ENCODE measurements around the gene MEOX1.
"Not testable (repeated sequence)": the region's sequence is repeated elsewhere in the genome, so short reads cannot be mapped to it uniquely, and the experiment has no call there.

The MEOX1 gene

DNA sequence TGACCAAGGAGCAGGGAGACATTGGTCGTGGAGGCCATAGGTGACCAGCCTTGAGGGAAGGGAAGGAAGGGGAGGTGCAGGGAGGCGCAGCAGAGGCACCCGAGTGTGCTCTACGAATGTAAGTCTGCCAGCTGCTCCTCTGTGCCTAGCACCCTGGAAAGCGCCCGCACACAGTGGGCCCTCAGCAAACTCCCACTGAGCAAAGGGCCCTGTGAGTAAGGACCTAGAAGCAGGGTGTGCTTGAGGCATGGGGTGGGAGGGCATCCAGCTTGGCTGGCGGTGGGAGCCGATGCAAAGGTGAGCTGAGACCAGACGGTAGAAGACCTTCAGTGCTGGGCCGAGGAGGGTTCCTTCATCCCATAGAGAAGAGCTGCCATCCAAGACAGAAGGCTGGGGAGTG lies 36.2 kb upstream of the MEOX1 start:
- Histone ChIP-seq H3K4me3 (ENCODE audit: low read depth in 1 of 2, low read length in 2 of 2) (no peak overlapping the region), H3K27me3 (ENCODE audit: control insufficient read depth in 1 of 2, insufficient read depth in 2 of 2, low read length in 2 of 2) (peaks cover 0 to 4% of the 10 kb centered on the region in 2 donors), H3K36me3 (ENCODE audit: control insufficient read depth in 1 of 2, insufficient read depth in 2 of 2, low read length in 2 of 2) (no peaks in the 10 kb centered on the region), H3K27ac (ENCODE audit: low read depth, low read length) (no peak overlapping the region), H3K4me1 (ENCODE audit: control insufficient read depth in 1 of 2, insufficient read depth in 2 of 2, low read length in 2 of 2) (peaks cover 0 to 3% of the 10 kb centered on the region in 2 donors), H3K9me3 (ENCODE audit: control insufficient read depth in 1 of 2, low read length in 2 of 2) (peaks cover 0 to 2% of the 10 kb centered on the region in 2 donors), H3K9ac (ENCODE audit: low read depth in 1 of 2, low read length in 2 of 2) (no peak overlapping the region)

- H3K4me3 ChIP-seq (ENCODE audit: low read depth in 1 of 2, low read length in 2 of 2) = no peak overlapping the region
- H3K27ac ChIP-seq (ENCODE audit: low read depth, low read length) = no peak overlapping the region
- peaks cover 0 to 4% of the 10 kb centered on the region in 2 donors for H3K27me3 ChIP-seq (ENCODE audit: control insufficient read depth in 1 of 2, insufficient read depth in 2 of 2, low read length in 2 of 2)
- no peaks in the 10 kb centered on the region for H3K9me3 ChIP-seq (ENCODE audit: control insufficient read depth in 1 of 2, low read length in 2 of 2)
- H3K9ac ChIP-seq (ENCODE audit: low read depth in 1 of 2, low read length in 2 of 2) = no peak overlapping the region
- H3K4me1 ChIP-seq (ENCODE audit: control insufficient read depth in 1 of 2, insufficient read depth in 2 of 2, low read length in 2 of 2) = peaks cover 0 to 3% of the 10 kb centered on the region in 2 donors
- no peaks in the 10 kb centered on the region for H3K36me3 ChIP-seq (ENCODE audit: control insufficient read depth in 1 of 2, insufficient read depth in 2 of 2, low read length in 2 of 2)
These were observed 35.2 kb upstream of the MEOX1 start for GRCh38 chr17:43696891-43697290.

GRCh38 chr17:43695970-43696865 lies 34.5 kb upstream of the MEOX1 start:
- Histone ChIP-seq H3K9ac (ENCODE audit: low read depth in 1 of 2, low read length in 2 of 2) (no peak overlapping the region), H3K27ac (ENCODE audit: low read depth, low read length) (no peak overlapping the region)

GRCh38 chr17:43694081-43694870 lies 32.6 kb upstream of the MEOX1 start:
- Histone ChIP-seq H3K36me3 (ENCODE audit: control insufficient read depth in 1 of 2, insufficient read depth in 2 of 2, low read length in 2 of 2) (no peaks in the 10 kb centered on the region), H3K4me3 (ENCODE audit: low read depth in 1 of 2, low read length in 2 of 2) (no peak overlapping the region), H3K27ac (ENCODE audit: low read depth, low read length) (no peak overlapping the region), H3K4me1 (ENCODE audit: control insufficient read depth in 1 of 2, insufficient read depth in 2 of 2, low read length in 2 of 2) (peaks cover 0 to 3% of the 10 kb centered on the region in 2 donors), H3K9ac (ENCODE audit: low read depth in 1 of 2, low read length in 2 of 2) (no peak overlapping the region), H3K27me3 (ENCODE audit: control insufficient read depth in 1 of 2, insufficient read depth in 2 of 2, low read length in 2 of 2) (no peaks in the 10 kb centered on the region), H3K9me3 (ENCODE audit: control insufficient read depth in 1 of 2, low read length in 2 of 2) (no peaks in the 10 kb centered on the region)

More at GRCh38 chr17:43695970-43696865, 34.5 kb upstream of the MEOX1 start:
- Histone ChIP-seq H3K4me1 (ENCODE audit: control insufficient read depth in 1 of 2, insufficient read depth in 2 of 2, low read length in 2 of 2) (peaks cover 0 to 3% of the 10 kb centered on the region in 2 donors), H3K4me3 (ENCODE audit: low read depth in 1 of 2, low read length in 2 of 2) (no peak overlapping the region), H3K27me3 (ENCODE audit: control insufficient read depth in 1 of 2, insufficient read depth in 2 of 2, low read length in 2 of 2) (peaks cover 0 to 4% of the 10 kb centered on the region in 2 donors), H3K36me3 (ENCODE audit: control insufficient read depth in 1 of 2, insufficient read depth in 2 of 2, low read length in 2 of 2) (no peaks in the 10 kb centered on the region), H3K9me3 (ENCODE audit: control insufficient read depth in 1 of 2, low read length in 2 of 2) (no peaks in the 10 kb centered on the region)

DNA sequence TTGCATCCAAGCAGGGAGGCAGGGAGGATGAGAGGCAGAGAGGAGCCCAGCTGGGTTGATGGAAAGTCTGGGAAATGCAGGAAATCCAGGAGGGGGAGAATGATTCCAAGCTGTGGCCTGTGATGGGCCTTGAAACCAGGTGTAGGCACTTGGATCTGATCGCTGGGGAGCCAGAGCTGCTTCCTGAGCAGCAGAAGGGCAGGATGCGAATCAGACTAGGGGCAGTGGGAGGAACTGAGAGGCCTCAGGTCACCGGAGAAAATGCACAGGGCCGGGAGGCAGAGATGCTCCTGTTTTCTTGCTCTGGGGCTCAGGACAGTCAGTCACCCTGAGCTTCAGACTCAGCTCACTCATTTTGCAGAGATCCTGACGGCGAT lies 29.6 kb upstream of the MEOX1 start:
- peaks cover 0 to 2% of the 10 kb centered on the region in 2 donors for H3K4me1 ChIP-seq (ENCODE audit: control insufficient read depth in 1 of 2, insufficient read depth in 2 of 2, low read length in 2 of 2)
- no peaks in the 10 kb centered on the region for H3K9me3 ChIP-seq (ENCODE audit: control insufficient read depth in 1 of 2, low read length in 2 of 2)
- H3K27ac ChIP-seq (ENCODE audit: low read depth, low read length) = no peak overlapping the region
- H3K27me3 ChIP-seq (ENCODE audit: control insufficient read depth in 1 of 2, insufficient read depth in 2 of 2, low read length in 2 of 2) = no peaks in the 10 kb centered on the region
- no peak overlapping the region for H3K9ac ChIP-seq (ENCODE audit: low read depth in 1 of 2, low read length in 2 of 2)
- H3K4me3 ChIP-seq (ENCODE audit: low read depth in 1 of 2, low read length in 2 of 2) = no peak overlapping the region
- no peaks in the 10 kb centered on the region for H3K36me3 ChIP-seq (ENCODE audit: control insufficient read depth in 1 of 2, insufficient read depth in 2 of 2, low read length in 2 of 2)

- no peak overlapping the region for H3K4me3 ChIP-seq (ENCODE audit: low read depth in 1 of 2, low read length in 2 of 2)
- no peaks in the 10 kb centered on the region for H3K27me3 ChIP-seq (ENCODE audit: control insufficient read depth in 1 of 2, insufficient read depth in 2 of 2, low read length in 2 of 2)
- no peaks in the 10 kb centered on the region for H3K4me1 ChIP-seq (ENCODE audit: control insufficient read depth in 1 of 2, insufficient read depth in 2 of 2, low read length in 2 of 2)
- no peaks in the 10 kb centered on the region for H3K36me3 ChIP-seq (ENCODE audit: control insufficient read depth in 1 of 2, insufficient read depth in 2 of 2, low read length in 2 of 2)
- no peak overlapping the region for H3K27ac ChIP-seq (ENCODE audit: low read depth, low read length)
- no peaks in the 10 kb centered on the region for H3K9me3 ChIP-seq (ENCODE audit: control insufficient read depth in 1 of 2, low read length in 2 of 2)
- no peak overlapping the region for H3K9ac ChIP-seq (ENCODE audit: low read depth in 1 of 2, low read length in 2 of 2)
These were observed 29.0 kb upstream of the MEOX1 start for GRCh38 chr17:43690624-43691316.

- Histone ChIP-seq H3K4me1 (ENCODE audit: control insufficient read depth in 1 of 2, insufficient read depth in 2 of 2, low read length in 2 of 2) (peaks cover 4% of the 10 kb centered on the region in 2 donors), H3K27me3 (ENCODE audit: control insufficient read depth in 1 of 2, insufficient read depth in 2 of 2, low read length in 2 of 2) (no peaks in the 10 kb centered on the region), H3K36me3 (ENCODE audit: control insufficient read depth in 1 of 2, insufficient read depth in 2 of 2, low read length in 2 of 2) (no peaks in the 10 kb centered on the region), H3K9me3 (ENCODE audit: control insufficient read depth in 1 of 2, low read length in 2 of 2) (no peaks in the 10 kb centered on the region), H3K27ac (ENCODE audit: low read depth, low read length) (no peak overlapping the region), H3K9ac (ENCODE audit: low read depth in 1 of 2, low read length in 2 of 2) (no peak overlapping the region), H3K4me3 (ENCODE audit: low read depth in 1 of 2, low read length in 2 of 2) (no peak overlapping the region)
These were observed 28.1 kb upstream of the MEOX1 start for GRCh38 chr17:43689814-43690213.

- Histone ChIP-seq H3K9ac (ENCODE audit: low read depth in 1 of 2, low read length in 2 of 2) (no peak overlapping the region), H3K36me3 (ENCODE audit: control insufficient read depth in 1 of 2, insufficient read depth in 2 of 2, low read length in 2 of 2) (no peaks in the 10 kb centered on the region), H3K27me3 (ENCODE audit: control insufficient read depth in 1 of 2, insufficient read depth in 2 of 2, low read length in 2 of 2) (no peaks in the 10 kb centered on the region), H3K4me3 (ENCODE audit: low read depth in 1 of 2, low read length in 2 of 2) (no peak overlapping the region), H3K27ac (ENCODE audit: low read depth, low read length) (no peak overlapping the region), H3K4me1 (ENCODE audit: control insufficient read depth in 1 of 2, insufficient read depth in 2 of 2, low read length in 2 of 2) (peaks cover 6% of the 10 kb centered on the region in 2 donors), H3K9me3 (ENCODE audit: control insufficient read depth in 1 of 2, low read length in 2 of 2) (no peaks in the 10 kb centered on the region)
These were observed 27.4 kb upstream of the MEOX1 start for GRCh38 chr17:43689131-43689530.

GRCh38 chr17:43686957-43687356 lies 25.2 kb upstream of the MEOX1 start:
- H3K36me3 ChIP-seq (ENCODE audit: control insufficient read depth in 1 of 2, insufficient read depth in 2 of 2, low read length in 2 of 2); H3K27me3 ChIP-seq (ENCODE audit: control insufficient read depth in 1 of 2, insufficient read depth in 2 of 2, low read length in 2 of 2); H3K27ac ChIP-seq (ENCODE audit: low read depth, low read length); H3K9ac ChIP-seq (ENCODE audit: low read depth in 1 of 2, low read length in 2 of 2); H3K4me3 ChIP-seq (ENCODE audit: low read depth in 1 of 2, low read length in 2 of 2); H3K4me1 ChIP-seq (ENCODE audit: control insufficient read depth in 1 of 2, insufficient read depth in 2 of 2, low read length in 2 of 2); H3K9me3 ChIP-seq (ENCODE audit: control insufficient read depth in 1 of 2, low read length in 2 of 2): not testable (repeated sequence)

Data from duodenal mucosa (tissue), 2 donors.